Thymus (tissue), 11 donors: ENCODE data around the gene SLC16A10. TPM values are rescaled to one million over a fixed set of nuclear protein-coding genes. Genes with fewer than 3 reads are reported as not detected.

ENCODE experiments used
- DNase-seq, 9 donors: peaks; one replicate each; pipeline ENCODE4 v3.0.0-alpha.2; 2013; ENCODE audit warnings: low spot score in 9 of 9, low read depth in 6 of 9, missing footprints in 1 of 9
- H3K27ac ChIP-seq, 2 donors: one replicate each; pipeline ENCODE4 v1.5.1; 2013; ENCODE audit warnings: control low read depth in 1 of 2, low read depth in 1 of 2, low read length in 1 of 2, mild to moderate bottlenecking in 1 of 2, moderate library complexity in 1 of 2
- H3K27me3 ChIP-seq, 2 donors: one replicate each; pipeline ENCODE4 v1.5.1; 2013; ENCODE audit warnings: low read length in 1 of 2; ENCODE audit not compliant: control insufficient read depth in 2 of 2, insufficient read depth in 1 of 2
- H3K36me3 ChIP-seq, 2 donors: one replicate each; pipeline ENCODE4 v1.5.1; 2013; ENCODE audit warnings: low read length in 1 of 2, mild to moderate bottlenecking in 1 of 2, moderate library complexity in 1 of 2; ENCODE audit not compliant: control insufficient read depth in 2 of 2, insufficient read depth in 2 of 2
- H3K4me1 ChIP-seq, 2 donors: one replicate each; pipeline ENCODE4 v1.5.1; 2013; ENCODE audit warnings: low read length in 2 of 2; ENCODE audit not compliant: control insufficient read depth in 2 of 2, insufficient read depth in 2 of 2
- H3K4me3 ChIP-seq, 2 donors: one replicate each; pipeline ENCODE4 v1.5.1; 2013; ENCODE audit warnings: low read length in 2 of 2, control low read depth in 1 of 2, mild to moderate bottlenecking in 1 of 2
- H3K9me3 ChIP-seq, 2 donors: one replicate each; pipeline ENCODE4 v1.5.1; 2013; ENCODE audit warnings: low read length in 1 of 2, mild to moderate bottlenecking in 1 of 2; ENCODE audit not compliant: control insufficient read depth in 2 of 2, insufficient read depth in 1 of 2
- WGBS: extraction: QIAGEN DNeasy Blood & Tissue Kit; methylation state at CpG from one replicate; pipeline ENCODE4 v1.1.7; 2013; 5-methylcytosine and 5-hydroxymethylcytosine counted together
- polyA plus RNA-seq: library from polyadenylated mRNA; stranded (reverse); fragments of 200-250 nt; gene quantifications from one replicate; pipeline ENCODE4 v1.2.3, GENCODE V29; 2013
- total RNA-seq: library from RNA; stranded (reverse); fragments of 120-200 nt; gene quantifications from one replicate; pipeline ENCODE4 v1.2.4, GENCODE V29; 2013
- donor health status: healthy.

The SLC16A10 gene
- total and polyA plus RNA-seq, 2 donors: 15.0 to 20.0 TPM

GRCh38 chr6:111096246-111096645 is 8.9 kb downstream of the SLC16A10 start:
- WGBS: 26% methylated on average over 3 of the region's 3 CpGs
- peak overlapping the region in 1 of 2 donors; percentile 83 for H3K27ac ChIP-seq
- DNase-seq: peak in 6 of 9 donors; percentile 60 to 89 (median 77)

GRCh38 chr6:111098597-111098996 is 11.3 kb downstream of the SLC16A10 start:
- H3K4me1 ChIP-seq: peaks cover 4 to 15% of the 10 kb centered on the region in 2 donors
- no peak overlapping the region for H3K4me3 ChIP-seq
- H3K36me3 ChIP-seq: peaks cover 4 to 9% of the 10 kb centered on the region in 2 donors
- no peaks in the 10 kb centered on the region for H3K27me3 ChIP-seq
- no peaks in the 10 kb centered on the region for H3K9me3 ChIP-seq
- 83% methylated on average over 2 of the region's 2 CpGs for WGBS
- no peak overlapping the region for H3K27ac ChIP-seq
- DNase-seq: no peak

More at GRCh38 chr6:111096246-111096645, 8.9 kb downstream of the SLC16A10 start:
- no peaks in the 10 kb centered on the region for H3K9me3 ChIP-seq
- H3K36me3 ChIP-seq: peaks cover 0 to 4% of the 10 kb centered on the region in 2 donors
- H3K4me1 ChIP-seq: peaks cover 6 to 15% of the 10 kb centered on the region in 2 donors
- no peaks in the 10 kb centered on the region for H3K27me3 ChIP-seq
- no peak overlapping the region for H3K4me3 ChIP-seq

GRCh38 chr6:111101987-111102386 is 14.7 kb downstream of the SLC16A10 start:
- H3K4me1 ChIP-seq: peaks cover under 1 to 3% of the 10 kb centered on the region in 2 donors
- H3K36me3 ChIP-seq: peaks cover 8 to 9% of the 10 kb centered on the region in 2 donors
- no peak for DNase-seq
- H3K27ac ChIP-seq: no peak overlapping the region
- no peaks in the 10 kb centered on the region for H3K27me3 ChIP-seq
- no peaks in the 10 kb centered on the region for H3K9me3 ChIP-seq
- no peak overlapping the region for H3K4me3 ChIP-seq
- 96% methylated on average over 3 of the region's 3 CpGs for WGBS

DNA sequence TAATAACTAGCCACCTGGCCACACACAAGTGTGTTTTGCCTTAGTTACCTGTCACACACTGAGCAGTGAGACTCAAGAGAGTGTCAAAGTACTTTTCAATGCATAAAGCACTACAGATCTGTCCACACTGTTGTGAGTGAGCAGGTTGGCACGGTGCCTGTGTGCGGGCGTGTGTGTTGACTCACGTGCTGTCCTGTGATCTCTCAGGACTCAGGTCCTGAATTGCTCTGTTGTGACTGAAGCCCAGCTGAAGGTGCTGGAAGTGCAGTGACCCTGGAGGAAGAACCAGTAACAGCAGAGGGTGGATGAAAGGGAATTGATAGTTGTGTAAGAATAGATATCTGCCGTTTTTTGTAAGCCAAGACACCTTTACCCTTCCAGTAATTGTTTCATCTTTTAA is 18.3 kb downstream of the SLC16A10 start:
- 90% methylated on average over 5 of the region's 5 CpGs for WGBS

DNA sequence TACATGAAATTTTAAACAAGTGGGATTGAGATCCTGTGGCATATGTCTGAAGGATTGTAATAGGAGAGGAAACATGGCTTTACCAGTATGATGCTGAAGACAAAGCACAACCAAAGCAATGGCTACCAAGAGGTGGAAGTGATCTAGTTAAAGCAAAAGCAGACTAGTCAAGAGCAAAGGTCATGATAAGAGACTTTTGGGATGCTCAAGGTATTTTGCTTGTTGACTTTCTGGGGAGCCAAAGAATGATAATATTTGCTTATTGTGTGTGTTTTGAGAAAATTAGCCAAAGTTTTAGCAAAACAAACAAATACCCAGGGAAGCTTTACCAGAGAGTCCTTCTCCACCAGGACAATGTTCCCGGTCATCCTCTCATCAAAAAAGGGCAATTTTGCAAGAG is 20.3 kb downstream of the SLC16A10 start:
- 100% methylated on average over 1 of the region's 1 CpG for WGBS

More for the DNA sequence above, 18.3 kb downstream of the SLC16A10 start:
- Histone ChIP-seq H3K36me3 (peaks cover 8 to 9% of the 10 kb centered on the region in 2 donors), H3K4me1 (no peaks in the 10 kb centered on the region), H3K4me3 (no peak overlapping the region), H3K9me3 (peaks cover 0 to 1% of the 10 kb centered on the region in 2 donors), H3K27ac (no peak overlapping the region), H3K27me3 (no peaks in the 10 kb centered on the region)
- DNase-seq: no peak

GRCh38 chr6:111110036-111110435 is 22.7 kb downstream of the SLC16A10 start:
- Histone ChIP-seq H3K4me1 (peaks cover 7 to 14% of the 10 kb centered on the region in 2 donors), H3K27me3 (no peaks in the 10 kb centered on the region), H3K27ac (no peak overlapping the region), H3K9me3 (peaks cover 0 to 1% of the 10 kb centered on the region in 2 donors), H3K36me3 (peaks cover 4% of the 10 kb centered on the region in 2 donors), H3K4me3 (no peak overlapping the region)
- WGBS: 79% methylated on average over 3 of the region's 3 CpGs
- DNase-seq: no peak

More for the DNA sequence above, 20.3 kb downstream of the SLC16A10 start:
- peaks cover 4 to 9% of the 10 kb centered on the region in 2 donors for H3K36me3 ChIP-seq
- H3K27me3 ChIP-seq: no peaks in the 10 kb centered on the region
- H3K27ac ChIP-seq: no peak overlapping the region
- H3K9me3 ChIP-seq: peaks cover 0 to 1% of the 10 kb centered on the region in 2 donors
- DNase-seq: no peak
- no peak overlapping the region for H3K4me3 ChIP-seq
- no peaks in the 10 kb centered on the region for H3K4me1 ChIP-seq

DNA sequence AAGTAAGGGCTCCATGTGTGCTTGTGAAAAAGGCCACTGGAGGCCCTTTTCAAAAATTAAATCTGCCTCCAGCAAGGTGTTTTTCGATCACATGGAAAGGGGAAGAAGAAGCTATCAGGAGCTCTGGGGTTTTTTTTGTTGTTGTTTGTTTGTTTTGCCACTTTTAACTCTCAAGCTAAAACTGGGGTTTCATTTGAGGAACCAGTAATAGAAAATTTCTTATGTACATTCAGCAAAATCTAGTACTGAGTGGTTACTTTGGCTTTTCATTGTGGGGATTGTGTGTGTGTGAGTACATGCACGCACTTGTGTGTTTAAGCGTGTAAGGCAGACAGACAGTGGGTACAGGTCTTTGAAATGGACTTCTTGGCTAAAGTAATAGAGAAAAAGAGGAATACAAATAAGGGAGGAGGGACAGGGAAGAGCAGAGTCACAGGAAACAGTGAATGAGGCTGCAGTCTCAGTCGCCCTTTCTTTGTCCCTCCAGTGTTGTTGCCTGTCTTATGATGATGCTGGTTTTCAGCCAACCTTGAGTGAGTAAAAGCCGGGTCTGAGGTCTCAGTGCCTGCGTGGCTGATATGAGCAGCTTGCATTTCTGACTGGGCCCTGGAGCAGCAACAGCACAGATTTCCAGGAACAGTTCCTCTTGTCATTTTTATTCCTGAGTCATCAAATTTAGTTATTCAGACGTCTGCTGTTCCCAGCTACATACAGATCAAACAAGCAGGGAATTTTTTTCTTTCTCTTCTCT is 26.2 kb downstream of the SLC16A10 start:
- H3K27me3 ChIP-seq: no peaks in the 10 kb centered on the region
- DNase-seq: peak in 3 of 9 donors; percentile 39 to 65 (median 50)
- no peaks in the 10 kb centered on the region for H3K36me3 ChIP-seq
- no peaks in the 10 kb centered on the region for H3K9me3 ChIP-seq
- no peak overlapping the region for H3K4me3 ChIP-seq
- peaks cover 7 to 18% of the 10 kb centered on the region in 2 donors for H3K4me1 ChIP-seq
- WGBS: 44% methylated on average over 7 of the region's 7 CpGs
- H3K27ac ChIP-seq: peak overlapping the region; percentile 79 to 88

DNA sequence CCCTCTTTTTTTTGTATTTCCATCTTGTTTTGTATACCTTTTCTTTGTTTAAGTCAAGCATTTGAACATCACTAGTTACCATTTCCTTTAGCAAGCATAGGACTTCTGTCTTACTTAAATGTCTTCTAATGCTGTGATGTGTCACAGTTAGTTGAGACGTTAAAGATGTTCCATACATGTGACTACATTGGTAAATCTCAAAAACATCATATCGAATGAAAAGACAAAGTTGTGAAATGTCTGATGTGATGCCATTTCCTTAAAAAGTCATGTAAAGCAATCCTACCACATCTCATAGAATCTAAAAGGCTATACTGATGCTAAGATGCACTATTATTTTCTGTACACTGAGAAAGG is 26.8 kb downstream of the SLC16A10 start:
- WGBS: 38% methylated on average over 2 of the region's 2 CpGs

GRCh38 chr6:111114482-111114881 is 27.2 kb downstream of the SLC16A10 start:
- peak in 1 of 9 donors; percentile 51 for DNase-seq
- Histone ChIP-seq H3K36me3 (no peaks in the 10 kb centered on the region), H3K4me1 (peaks cover 7 to 18% of the 10 kb centered on the region in 2 donors), H3K9me3 (no peaks in the 10 kb centered on the region), H3K4me3 (no peak overlapping the region), H3K27ac (peak overlapping the region in 1 of 2 donors; percentile 79), H3K27me3 (no peaks in the 10 kb centered on the region)
- 88% methylated on average over 1 of the region's 1 CpG for WGBS

More for the DNA sequence above, 26.8 kb downstream of the SLC16A10 start:
- peak in 3 of 9 donors; percentile 16 to 59 (median 31) for DNase-seq
- Histone ChIP-seq H3K27ac (peak overlapping the region in 1 of 2 donors; percentile 79), H3K9me3 (no peaks in the 10 kb centered on the region), H3K4me3 (no peak overlapping the region), H3K36me3 (no peaks in the 10 kb centered on the region), H3K27me3 (no peaks in the 10 kb centered on the region), H3K4me1 (peaks cover 7 to 18% of the 10 kb centered on the region in 2 donors)
